Mesenchymal stem cell (in vitro differentiated cells and primary cell): ENCODE results near the gene NFATC1.

ENCODE experiments used
- DNase-seq: peaks from one replicate; pipeline ENCODE4 v3.0.0-alpha.2; 2013
- H2AFZ ChIP-seq: one replicate; pipeline ENCODE4 v1.6.1; 2013; ENCODE audit warnings: low read depth, mild to moderate bottlenecking, control low read depth, inconsistent platforms, low read length, moderate library complexity
- H2AK5ac ChIP-seq: 2 replicates; pipeline ENCODE4 v1.6.1; 2013; ENCODE audit warnings: low read length, moderate library complexity, mild to moderate bottlenecking, inconsistent platforms; ENCODE audit not compliant: severe bottlenecking
- H2BK120ac ChIP-seq: one replicate; pipeline ENCODE4 v1.6.1; 2013; ENCODE audit warnings: low read depth, mild to moderate bottlenecking, inconsistent platforms, low read length, moderate library complexity
- H2BK12ac ChIP-seq, 2 experiments: one replicate each; pipeline ENCODE4 v1.6.1; 2013; ENCODE audit warnings: inconsistent platforms in 2 of 2, low read length in 2 of 2, mild to moderate bottlenecking in 2 of 2, moderate library complexity in 2 of 2, control low read depth in 1 of 2
- H2BK15ac ChIP-seq: one replicate; pipeline ENCODE4 v1.6.1; 2013; ENCODE audit warnings: mild to moderate bottlenecking, low read depth, inconsistent platforms; ENCODE audit not compliant: poor library complexity, severe bottlenecking
- H2BK5ac ChIP-seq: 2 replicates; pipeline ENCODE4 v1.6.1; 2013; ENCODE audit warnings: low read depth, mild to moderate bottlenecking, low read length, control low read depth, inconsistent platforms; ENCODE audit not compliant: poor library complexity, severe bottlenecking
- H3K14ac ChIP-seq, 2 experiments: one replicate each; pipeline ENCODE4 v1.6.1; 2013; ENCODE audit warnings: inconsistent platforms in 2 of 2, low read length in 2 of 2, control low read depth in 1 of 2, mild to moderate bottlenecking in 1 of 2, moderate library complexity in 1 of 2
- H3K18ac ChIP-seq, 2 experiments: one replicate each; pipeline ENCODE4 v1.6.1; 2013; ENCODE audit warnings: inconsistent platforms in 2 of 2, low read length in 2 of 2, control low read depth in 1 of 2, low read depth in 1 of 2, mild to moderate bottlenecking in 1 of 2
- H3K23ac ChIP-seq, 2 experiments: one replicate each; pipeline ENCODE4 v1.6.1; 2013; ENCODE audit warnings: inconsistent platforms in 2 of 2, low read length in 2 of 2, mild to moderate bottlenecking in 2 of 2, moderate library complexity in 2 of 2, control low read depth in 1 of 2
- H3K27ac ChIP-seq: 2 replicates; pipeline ENCODE4 v1.5.1; 2013; ENCODE audit warnings: mild to moderate bottlenecking, moderate library complexity, low read length, control low read depth, inconsistent platforms; ENCODE audit not compliant: poor library complexity, severe bottlenecking
- H3K27me3 ChIP-seq, 2 experiments: 2 replicates each; pipeline versions ENCODE4 v1.6.1 to v1.7.0; 2013; ENCODE audit warnings: low read length in 2 of 2, mild to moderate bottlenecking in 2 of 2, moderate library complexity in 2 of 2, control low read depth in 1 of 2, inconsistent platforms in 1 of 2; ENCODE audit not compliant: control insufficient read depth in 1 of 2, insufficient read depth in 1 of 2
- H3K36me3 ChIP-seq, 2 experiments: 2 replicates each; pipeline versions ENCODE4 v1.6.1 to v1.7.0; 2013; ENCODE audit warnings: low read length in 2 of 2, control low read depth in 1 of 2, inconsistent platforms in 1 of 2, low read depth in 1 of 2, mild to moderate bottlenecking in 1 of 2; ENCODE audit not compliant: insufficient read depth in 2 of 2, control insufficient read depth in 1 of 2
- H3K4ac ChIP-seq, 2 experiments: one replicate each; pipeline ENCODE4 v1.6.1; 2013; ENCODE audit warnings: inconsistent platforms in 2 of 2, low read length in 2 of 2, mild to moderate bottlenecking in 2 of 2, moderate library complexity in 2 of 2, control low read depth in 1 of 2, low read depth in 1 of 2
- H3K4me1 ChIP-seq: 2 replicates; pipeline ENCODE4 v1.6.1; 2013; ENCODE audit warnings: low read depth, low read length, control low read depth; ENCODE audit not compliant: control insufficient read depth, insufficient read depth
- H3K4me2 ChIP-seq: 2 replicates; pipeline ENCODE4 v1.6.1; 2013; ENCODE audit warnings: low read length, mild to moderate bottlenecking, inconsistent platforms; ENCODE audit not compliant: poor library complexity, severe bottlenecking
- H3K4me3 ChIP-seq, 2 experiments: 2 replicates each; pipeline versions ENCODE4 v1.5.1 to v1.7.0; 2013; ENCODE audit warnings: low read length in 2 of 2, mild to moderate bottlenecking in 2 of 2, control low read depth in 1 of 2, low read depth in 1 of 2; ENCODE audit not compliant: insufficient read depth in 1 of 2
- H3K79me1 ChIP-seq: replicated peaks from 2 replicates; pipeline ENCODE4 v1.6.1; 2013; ENCODE audit warnings: mild to moderate bottlenecking, control low read depth, low read length, inconsistent platforms; ENCODE audit not compliant: poor library complexity, severe bottlenecking
- H3K9ac ChIP-seq: 2 replicates; pipeline ENCODE4 v1.7.0; 2013; ENCODE audit warnings: mild to moderate bottlenecking, low read length, moderate library complexity
- H3K9me3 ChIP-seq: 2 replicates; pipeline ENCODE4 v1.7.0; 2013; ENCODE audit warnings: mild to moderate bottlenecking, low read length; ENCODE audit not compliant: control insufficient read depth
- H4K8ac ChIP-seq: one replicate; pipeline ENCODE4 v1.6.1; 2013; ENCODE audit warnings: inconsistent platforms, mild to moderate bottlenecking, low read length, moderate library complexity
- H4K91ac ChIP-seq: one replicate; pipeline ENCODE4 v1.6.1; 2013; ENCODE audit warnings: mild to moderate bottlenecking, low read length, inconsistent platforms
- WGBS: methylation state at CpG from one replicate; pipeline ENCODE4 v1.1.7; 2013; ENCODE audit warnings: mixed read lengths; 5-methylcytosine and 5-hydroxymethylcytosine counted together

NFATC1 gene

DNA sequence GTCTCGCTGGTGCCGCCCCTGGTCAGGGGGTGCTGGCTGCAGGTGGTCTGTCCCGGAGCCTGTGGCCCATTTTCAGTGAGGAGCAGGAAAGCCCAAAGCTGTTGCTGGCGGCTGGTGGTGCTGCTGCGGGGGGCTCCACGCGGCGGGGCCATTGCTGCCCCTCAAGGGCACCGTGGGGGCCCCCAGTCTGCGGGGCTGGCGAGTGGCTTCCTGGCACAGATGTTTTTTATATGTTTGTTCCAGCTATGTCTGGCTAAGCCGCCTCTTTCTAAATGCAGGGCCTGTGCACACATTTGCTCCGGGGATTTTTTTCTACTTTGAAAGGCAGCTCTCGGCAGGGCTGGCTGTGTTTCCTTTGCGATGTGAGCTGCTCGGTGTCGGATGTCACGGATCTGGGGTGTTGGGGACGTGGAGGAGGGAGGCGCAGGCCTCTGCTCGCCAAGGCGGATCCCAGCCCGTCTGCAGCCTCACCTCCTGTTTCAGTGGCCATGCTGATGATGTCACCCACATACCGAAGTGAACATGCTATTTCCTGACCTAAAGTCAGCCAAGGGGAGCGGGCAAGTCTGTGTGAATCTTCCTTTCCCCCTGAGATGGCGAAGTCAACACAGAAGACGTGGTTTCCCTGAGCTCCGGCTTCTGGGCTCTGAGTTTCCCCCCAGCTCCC is 171.9 kb downstream of the NFATC1 start:
- peak overlapping the region; percentile 52 for H2BK15ac ChIP-seq
- peak overlapping the region; percentile 21 for H2AFZ ChIP-seq
- H3K36me3 ChIP-seq = no peaks in the 10 kb centered on the region
- H3K9ac ChIP-seq = peak overlapping the region; percentile 75
- H3K18ac ChIP-seq = peak overlapping the region; percentile 48 to 49
- H3K27ac ChIP-seq = peak overlapping the region; percentile 88
- DNase-seq = peak; percentile 84
- peak overlapping the region; percentile 96 for H4K8ac ChIP-seq
- 37% methylated on average over 27 of the region's 28 CpGs for WGBS
- peak overlapping the region in 1 of 2 experiments; percentile 34 for H3K4me3 ChIP-seq
- H2AK5ac ChIP-seq = no peak overlapping the region
- H3K27me3 ChIP-seq = peaks cover 0 to 9% of the 10 kb centered on the region in 2 experiments
- peak overlapping the region; percentile 54 for H2BK5ac ChIP-seq
- peak overlapping the region; percentile 13 for H3K4me2 ChIP-seq
- no peak overlapping the region for H3K14ac ChIP-seq
- peaks cover 32% of the 10 kb centered on the region for H3K4me1 ChIP-seq
- no peaks in the 10 kb centered on the region for H3K79me1 ChIP-seq
- peak overlapping the region in 1 of 2 experiments; percentile 83 for H3K4ac ChIP-seq
- peak overlapping the region; percentile 93 for H4K91ac ChIP-seq
- peak overlapping the region in 1 of 2 experiments; percentile 49 for H2BK12ac ChIP-seq
- no peak overlapping the region for H3K23ac ChIP-seq
- peaks cover 11% of the 10 kb centered on the region for H3K9me3 ChIP-seq
- H2BK120ac ChIP-seq = peak overlapping the region; percentile 64

- no peak for DNase-seq
- Histone ChIP-seq H3K14ac (no peak overlapping the region), H3K36me3 (peaks cover 0 to 2% of the 10 kb centered on the region in 2 experiments), H2BK15ac (no peak overlapping the region), H3K4ac (no peak overlapping the region), H2AFZ (no peak overlapping the region), H4K8ac (no peak overlapping the region), H2BK120ac (no peak overlapping the region), H3K4me2 (no peak overlapping the region), H2BK5ac (no peak overlapping the region), H4K91ac (no peak overlapping the region), H3K23ac (no peak overlapping the region), H3K4me1 (peaks cover 32% of the 10 kb centered on the region), H3K79me1 (no peaks in the 10 kb centered on the region), H3K9ac (no peak overlapping the region), H2AK5ac (peak overlapping the region; percentile 72), H3K9me3 (peaks cover 21% of the 10 kb centered on the region), H3K27me3 (peaks cover 0 to 9% of the 10 kb centered on the region in 2 experiments), H3K18ac (no peak overlapping the region), H3K4me3 (no peak overlapping the region), H2BK12ac (no peak overlapping the region), H3K27ac (no peak overlapping the region)
- WGBS = 92% methylated on average over 13 of the region's 13 CpGs
These were observed 172.9 kb downstream of the NFATC1 start for GRCh38 chr18:79568543-79569205.

DNA sequence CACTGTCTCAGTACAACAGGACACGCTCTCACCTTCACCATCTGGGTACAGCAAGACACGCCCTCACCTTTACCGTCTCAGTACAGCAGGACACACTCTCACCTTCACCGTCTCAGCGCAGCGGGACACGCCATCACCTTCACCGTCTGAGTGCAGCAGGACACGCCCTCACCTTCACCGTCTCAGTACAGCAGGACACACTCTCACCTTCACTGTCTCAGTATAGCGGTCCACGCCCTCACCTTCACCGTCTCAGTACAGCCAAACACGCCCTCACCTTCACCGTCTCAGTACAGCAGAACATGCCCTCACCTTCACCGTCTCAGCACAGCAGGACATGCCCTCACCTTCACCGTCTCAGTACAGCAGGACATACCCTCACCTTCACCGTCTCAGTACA is 174.0 kb downstream of the NFATC1 start:
- 95% methylated on average over 18 of the region's 18 CpGs for WGBS
- no peak overlapping the region for H2AFZ ChIP-seq
- H3K4me2 ChIP-seq = no peak overlapping the region
- no peak overlapping the region for H3K4ac ChIP-seq
- no peak overlapping the region for H3K27ac ChIP-seq
- peaks cover 23% of the 10 kb centered on the region for H3K9me3 ChIP-seq
- peak overlapping the region; percentile 71 for H4K91ac ChIP-seq
- H2AK5ac ChIP-seq = no peak overlapping the region
- H2BK5ac ChIP-seq = no peak overlapping the region
- H3K79me1 ChIP-seq = no peaks in the 10 kb centered on the region
- peaks cover 0 to 2% of the 10 kb centered on the region in 2 experiments for H3K36me3 ChIP-seq
- H2BK12ac ChIP-seq = peak overlapping the region; percentile 20 to 56
- no peak overlapping the region for H2BK120ac ChIP-seq
- H3K9ac ChIP-seq = no peak overlapping the region
- no peak overlapping the region for H3K23ac ChIP-seq
- H3K27me3 ChIP-seq = peaks cover 0 to 10% of the 10 kb centered on the region in 2 experiments
- H3K14ac ChIP-seq = peak overlapping the region in 1 of 2 experiments; percentile 15
- peaks cover 32% of the 10 kb centered on the region for H3K4me1 ChIP-seq
- no peak overlapping the region for H3K4me3 ChIP-seq
- H4K8ac ChIP-seq = peak overlapping the region; percentile 10
- H2BK15ac ChIP-seq = no peak overlapping the region
- H3K18ac ChIP-seq = peak overlapping the region in 1 of 2 experiments; percentile 5
- DNase-seq = no peak
